Stimulated activated naive CD4-positive, alpha-beta T cell treated with Interleukin-2 at 50 U/mL for 16 hours (primary cell): ENCODE data around the gene CLCN6.

ENCODE experiments used
- DNase-seq: peaks from one replicate; lab custom pipeline; 2025; lab: John Stamatoyannopoulos, UW

The CLCN6 gene

GRCh38 chr1:11856698-11857097 is 50.7 kb downstream of the CLCN6 start:
- DNase-seq = no peak

- DNase-seq = no peak
These were observed 51.3 kb downstream of the CLCN6 start for GRCh38 chr1:11857164-11857851.

- no peak for DNase-seq
These were observed 52.2 kb downstream of the CLCN6 start for GRCh38 chr1:11858158-11858557.

GRCh38 chr1:11858613-11858967 is 52.6 kb downstream of the CLCN6 start, which contains the start of gene NPPB:
NPPB (minus strand) TSS chr1:11858945; CDS start chr1:11858833, 112 bp downstream.
- no peak for DNase-seq

GRCh38 chr1:11858968-11859871 is 53.2 kb downstream of the CLCN6 start:
- DNase-seq = peak; percentile 52

- DNase-seq = no peak
These were observed 54.1 kb downstream of the CLCN6 start for GRCh38 chr1:11860083-11860482.

GRCh38 chr1:11860587-11860986 is 54.6 kb downstream of the CLCN6 start:
- no peak for DNase-seq

GRCh38 chr1:11862890-11863289 is 56.9 kb downstream of the CLCN6 start:
- no peak for DNase-seq

GRCh38 chr1:11868331-11868980 is 62.5 kb downstream of the CLCN6 start:
- no peak for DNase-seq

GRCh38 chr1:11869104-11869503 is 63.1 kb downstream of the CLCN6 start:
- no peak for DNase-seq

GRCh38 chr1:11869650-11870207 is 63.7 kb downstream of the CLCN6 start:
- DNase-seq = no peak

GRCh38 chr1:11872545-11872944 is 66.6 kb downstream of the CLCN6 start:
- DNase-seq = no peak

GRCh38 chr1:11873395-11874257 is 67.6 kb downstream of the CLCN6 start:
- DNase-seq = no peak

- DNase-seq = no peak
These were observed 68.2 kb downstream of the CLCN6 start for GRCh38 chr1:11874258-11874562.

GRCh38 chr1:11874624-11875023 is 68.6 kb downstream of the CLCN6 start:
- DNase-seq = no peak

- DNase-seq = no peak
These were observed 69.1 kb downstream of the CLCN6 start for GRCh38 chr1:11875094-11875493.

GRCh38 chr1:11877074-11877473 is 71.1 kb downstream of the CLCN6 start:
- no peak for DNase-seq

- no peak for DNase-seq
These were observed 72.3 kb downstream of the CLCN6 start for GRCh38 chr1:11878081-11878890.

- DNase-seq = no peak
These were observed 72.8 kb downstream of the CLCN6 start for GRCh38 chr1:11878891-11879190.

GRCh38 chr1:11879311-11880180 is 73.6 kb downstream of the CLCN6 start:
- no peak for DNase-seq
